Prostate gland (tissue), 2 donors: ENCODE measurements around the gene DYTN. TPM values are rescaled to one million over a fixed set of nuclear protein-coding genes. Genes with fewer than 3 reads are reported as not detected.

Experiments used
- DNase-seq: peaks from one replicate; pipeline ENCODE4 v3.0.0-alpha.2; 2019; ENCODE audit warnings: low spot score
- H3K27ac ChIP-seq, 2 donors: fragments of 200-600 bp; sonication (generic); 2 replicates each; pipeline ENCODE4 v1.5.1; 2017 to 2019
- H3K27me3 ChIP-seq: fragments of 200-600 bp; sonication (generic); replicated peaks from 2 replicates; pipeline ENCODE4 v1.5.1; 2019; ENCODE audit not compliant: insufficient read depth
- H3K36me3 ChIP-seq, 2 donors: fragments of 200-600 bp; sonication (generic); 1 replicate in 1 of 2; 2 replicates in 1 of 2; pipeline versions ENCODE4 v1.5.1 to v1.8.1; 2017 to 2019
- H3K4me1 ChIP-seq: fragments of 200-600 bp; sonication (generic); replicated peaks from 2 replicates; pipeline ENCODE4 v1.5.1; 2019
- H3K4me3 ChIP-seq, 2 donors: fragments of 200-600 bp; sonication (generic); 2 replicates each; pipeline ENCODE4 v1.5.1; 2017 to 2019
- H3K9me3 ChIP-seq: fragments of 200-600 bp; sonication (generic); 2 replicates; pipeline ENCODE4 v1.5.1; 2017
- CTCF ChIP-seq, 4 experiments: fragments of 200-600 bp in 2 of 4; fragments of 450-650 bp in 2 of 4; sonication (generic) in 2 of 4; IDR thresholded peaks; 1 replicate in 3 of 4; 2 replicates in 1 of 4; pipeline ENCODE4 v1.5.1; 2016 to 2019; ENCODE audit warnings: antibody characterized with exemption in 4 of 4, mild to moderate bottlenecking in 2 of 4, moderate library complexity in 2 of 4
- POLR2A ChIP-seq: fragments of 450-650 bp; IDR thresholded peaks from one replicate; pipeline ENCODE4 v1.6.1; 2016; ENCODE audit warnings: antibody characterized with exemption, mild to moderate bottlenecking
- POLR2AphosphoS5 ChIP-seq: sonication (generic); formaldehyde crosslinking; IDR thresholded peaks from one replicate; pipeline ENCODE4 v1.6.1; 2017; ENCODE audit warnings: antibody characterized with exemption
- WGBS: methylation state at CpG from one replicate; pipeline ENCODE4 v1.1.5; 2018; 5-methylcytosine and 5-hydroxymethylcytosine counted together
- intact Hi-C: fragments of 100-400 bp; cut with DNase I; formaldehyde crosslinking; loops from one replicate; pipeline ENCODE4 v1.14.2; 2022
- total RNA-seq, 2 donors: library from RNA; depleted of rRNA; stranded (reverse); fragments of >200 nt; gene quantifications; one replicate each; pipeline ENCODE4 v1.1.0, GENCODE V29; 2016

Gene DYTN
- total RNA-seq, 2 donors from 2014 or later, result not detected

- TF ChIP-seq CTCF (IDR thresholded peaks at IDR 0.05), result no peak
- TF ChIP-seq POLR2A, result no peak
- TF ChIP-seq POLR2AphosphoS5, result no peak
- intact Hi-C loops, result no loop called here
- Histone ChIP-seq H3K27me3 (no peaks in the 10 kb centered on the region), H3K9me3 (no peaks in the 10 kb centered on the region), H3K36me3 (no peaks in the 10 kb centered on the region), H3K4me3 (no peak overlapping the region), H3K27ac (no peak overlapping the region), H3K4me1 (no peaks in the 10 kb centered on the region)
- DNase-seq, result no peak
- WGBS, result 97% methylated on average over 1 of the region's 1 CpG
Measured at GRCh38 chr2:206657087-206657486, 61.1 kb downstream of the DYTN start.

GRCh38 chr2:206647985-206648384, 70.2 kb downstream of the DYTN start:
- intact Hi-C loops, result no loop called here

GRCh38 chr2:206642075-206643025, 75.8 kb downstream of the DYTN start, which contains the start of gene FAM237A:
TSS of gene FAM237A (plus strand) at chr2:206642487. CDS start at chr2:206644237, 1,750 bp downstream.
- intact Hi-C loops, result no loop called here
- DNase-seq, result no peak

More at GRCh38 chr2:206647985-206648384, 70.2 kb downstream of the DYTN start:
- no peak for TF ChIP-seq POLR2AphosphoS5
- no peak for TF ChIP-seq CTCF (IDR thresholded peaks at IDR 0.05)
- no peak for TF ChIP-seq POLR2A
- Histone ChIP-seq H3K4me1 (no peaks in the 10 kb centered on the region), H3K9me3 (no peaks in the 10 kb centered on the region), H3K36me3 (no peaks in the 10 kb centered on the region), H3K27me3 (no peaks in the 10 kb centered on the region), H3K27ac (no peak overlapping the region), H3K4me3 (no peak overlapping the region)
- WGBS, result 79% methylated on average over 1 of the region's 1 CpG
- DNase-seq, result no peak

DNA sequence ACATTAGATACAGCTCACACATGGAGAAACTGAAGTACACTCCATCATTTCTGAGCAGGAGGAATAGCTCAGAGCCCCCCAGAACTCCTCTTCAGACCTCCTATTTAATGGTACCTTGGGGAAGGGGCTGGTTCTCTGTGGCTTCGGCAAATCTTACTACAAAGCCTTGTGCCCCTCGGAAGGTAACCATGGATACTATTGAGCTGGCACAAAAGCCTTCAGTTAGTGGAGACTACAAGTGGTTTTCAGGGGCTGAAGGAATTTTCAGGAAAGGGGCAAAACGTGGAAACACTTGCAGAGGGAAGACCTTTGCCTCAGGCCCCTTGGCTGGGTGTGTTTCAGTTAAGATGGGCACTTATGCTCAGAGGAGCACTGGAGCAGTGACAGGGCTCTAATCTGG, 77.0 kb downstream of the DYTN start:
- no peak for DNase-seq
- intact Hi-C loops, result no loop called here
- Histone ChIP-seq H3K27ac (no peak overlapping the region), H3K9me3 (no peaks in the 10 kb centered on the region), H3K27me3 (peaks cover 17% of the 10 kb centered on the region), H3K4me1 (no peaks in the 10 kb centered on the region), H3K36me3 (no peaks in the 10 kb centered on the region), H3K4me3 (no peak overlapping the region)
- WGBS, result 26% methylated on average over 3 of the region's 3 CpGs
- TF ChIP-seq CTCF (IDR thresholded peaks at IDR 0.05) (no peak), POLR2A (no peak), POLR2AphosphoS5 (no peak)

More at GRCh38 chr2:206642075-206643025, 75.8 kb downstream of the DYTN start, which contains the start of gene FAM237A:
- Histone ChIP-seq H3K36me3 (no peaks in the 10 kb centered on the region), H3K27me3 (peaks cover 17% of the 10 kb centered on the region), H3K9me3 (no peaks in the 10 kb centered on the region), H3K27ac (no peak within 1 kb of the TSS), H3K4me3 (no peak within 1 kb of the TSS), H3K4me1 (no peaks in the 10 kb centered on the region)
- WGBS, result 5% methylated on average over 56 of the region's 56 CpGs
- TF ChIP-seq POLR2AphosphoS5 (no peak), POLR2A (no peak), CTCF (IDR thresholded peaks at IDR 0.05) (no peak)

DNA sequence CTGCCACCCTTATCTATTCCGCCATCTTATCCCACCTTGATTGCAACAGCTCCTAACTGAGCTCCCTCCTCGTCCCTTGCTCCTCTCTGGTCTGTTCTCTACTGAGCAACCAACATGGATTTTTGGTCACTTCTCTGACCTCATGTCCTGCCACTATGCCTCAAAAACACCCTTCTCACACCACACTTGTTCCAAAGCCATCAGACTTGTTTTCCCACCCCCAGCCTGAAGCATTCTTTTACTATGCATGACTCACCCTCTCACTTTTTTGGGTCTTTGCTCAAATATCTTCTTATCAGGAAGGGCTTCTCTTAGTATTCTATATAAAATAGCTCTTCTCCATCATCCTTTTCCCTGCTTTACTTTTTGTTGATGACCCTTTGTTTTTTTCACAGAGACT, 78.6 kb downstream of the DYTN start:
- DNase-seq, result no peak
- no peaks in the 10 kb centered on the region for H3K36me3 ChIP-seq
- H3K9me3 ChIP-seq, result no peaks in the 10 kb centered on the region
- H3K27me3 ChIP-seq, result peaks cover 17% of the 10 kb centered on the region
- H3K4me3 ChIP-seq, result no peak overlapping the region
- H3K27ac ChIP-seq, result no peak overlapping the region
- H3K4me1 ChIP-seq, result no peaks in the 10 kb centered on the region
- TF ChIP-seq POLR2AphosphoS5 (no peak), POLR2A (no peak), CTCF (IDR thresholded peaks at IDR 0.05) (no peak)
- WGBS, result 24% methylated on average over 2 of the region's 2 CpGs
- intact Hi-C loops, result no loop called here
